CD14-positive monocyte (primary cell): ENCODE results near the gene GFOD1. TPM values are rescaled to one million over a fixed set of nuclear protein-coding genes. Genes with fewer than 3 reads are reported as not detected.

Source experiments
- DNase-seq, 3 donors: peaks; one replicate each; pipeline ENCODE4 v3.0.0-alpha.2; 2011 to 2022
- H2AFZ ChIP-seq: 2 replicates; pipeline ENCODE4 v1.6.0; 2012; ENCODE audit warnings: mild to moderate bottlenecking, low read depth, low read length, inconsistent platforms; ENCODE audit not compliant: insufficient read depth, poor library complexity, severe bottlenecking
- H3K27ac ChIP-seq, 2 donors: 1 replicate in 1 of 2; 2 replicates in 1 of 2; pipeline ENCODE4 v1.5.1; 2012 to 2013; ENCODE audit warnings: low read length in 2 of 2, control low read depth in 1 of 2, inconsistent platforms in 1 of 2, low read depth in 1 of 2, mild to moderate bottlenecking in 1 of 2
- H3K27me3 ChIP-seq, 2 donors: one replicate each; pipeline versions ENCODE4 v1.6.0 to v1.6.1; 2011 to 2013; ENCODE audit warnings: low read length in 2 of 2; ENCODE audit not compliant: control insufficient read depth in 2 of 2, insufficient read depth in 2 of 2
- H3K36me3 ChIP-seq, 2 donors: replicated peaks in 1 of 2; 1 replicate in 1 of 2; 2 replicates in 1 of 2; pipeline versions ENCODE4 v1.5.1 to v1.6.1; 2012 to 2013; ENCODE audit warnings: low read length in 2 of 2, control low read depth in 1 of 2, inconsistent platforms in 1 of 2, mild to moderate bottlenecking in 1 of 2; ENCODE audit not compliant: insufficient read depth in 2 of 2, control insufficient read depth in 1 of 2
- H3K4me1 ChIP-seq, 2 donors: 1 replicate in 1 of 2; 2 replicates in 1 of 2; pipeline versions ENCODE4 v1.5.1 to v1.6.1; 2012 to 2013; ENCODE audit warnings: low read length in 2 of 2, control low read depth in 1 of 2, inconsistent platforms in 1 of 2, mild to moderate bottlenecking in 1 of 2, moderate library complexity in 1 of 2; ENCODE audit not compliant: insufficient read depth in 2 of 2, control insufficient read depth in 1 of 2
- H3K4me2 ChIP-seq: replicated peaks from 2 replicates; pipeline ENCODE3; 2012; ENCODE audit warnings: low read length, moderate library complexity, mild to moderate bottlenecking; ENCODE audit not compliant: poor library complexity, severe bottlenecking; ENCODE audit errors: extremely low read depth
- H3K4me3 ChIP-seq, 3 experiments: fragments of 200-600 bp in 1 of 3; sonication (generic) in 1 of 3; replicated peaks in 1 of 3; 1 replicate in 2 of 3; 2 replicates in 1 of 3; pipeline ENCODE4 v1.5.1; 2011 to 2013; ENCODE audit warnings: low read length in 3 of 3, mild to moderate bottlenecking in 3 of 3, control low read depth in 2 of 3, low read depth in 2 of 3, inconsistent platforms in 1 of 3, moderate library complexity in 1 of 3
- H3K79me2 ChIP-seq: 2 replicates; pipeline ENCODE4 v1.6.0; 2012; ENCODE audit warnings: mild to moderate bottlenecking, control low read depth, inconsistent platforms, low read length, moderate library complexity; ENCODE audit not compliant: insufficient read depth
- H3K9ac ChIP-seq: 2 replicates; pipeline ENCODE4 v1.6.0; 2017; ENCODE audit warnings: low read length, mild to moderate bottlenecking; ENCODE audit not compliant: insufficient read depth, poor library complexity, severe bottlenecking
- H3K9me3 ChIP-seq, 2 donors: replicated peaks in 1 of 2; 1 replicate in 1 of 2; 2 replicates in 1 of 2; pipeline versions ENCODE4 v1.5.1 to v1.6.1; 2012 to 2013; ENCODE audit warnings: low read length in 2 of 2, control low read depth in 1 of 2; ENCODE audit not compliant: control insufficient read depth in 1 of 2, insufficient read depth in 1 of 2
- H4K20me1 ChIP-seq: 2 replicates; pipeline ENCODE4 v1.6.0; 2012; ENCODE audit warnings: mild to moderate bottlenecking, low read length, control low read depth, moderate library complexity; ENCODE audit not compliant: insufficient read depth
- H3K27ac Mint-ChIP-seq, 7 donors: one replicate each; pipeline ENCODE4 v1.8.0; 2020; ENCODE audit warnings: mild to moderate bottlenecking in 7 of 7, mixed read lengths in 7 of 7, moderate library complexity in 6 of 7, inconsistent platforms in 2 of 7
- H3K27me3 Mint-ChIP-seq, 3 donors: one replicate each; pipeline ENCODE4 v1.8.0; 2021 to 2022; ENCODE audit warnings: low read depth in 3 of 3, mild to moderate bottlenecking in 3 of 3, mixed read lengths in 3 of 3, moderate library complexity in 3 of 3, inconsistent platforms in 1 of 3
- H3K36me3 Mint-ChIP-seq, 2 donors: one replicate each; pipeline ENCODE4 v1.8.0; 2020; ENCODE audit warnings: mixed read lengths in 2 of 2, inconsistent platforms in 1 of 2, mild to moderate bottlenecking in 1 of 2
- H3K4me1 Mint-ChIP-seq: one replicate; pipeline ENCODE4 v1.8.0; 2020; ENCODE audit warnings: mild to moderate bottlenecking, mixed read lengths
- H3K4me3 Mint-ChIP-seq, 2 donors: one replicate each; pipeline ENCODE4 v1.8.0; 2020; ENCODE audit warnings: mild to moderate bottlenecking in 2 of 2, mixed read lengths in 2 of 2, moderate library complexity in 1 of 2
- H3K9me3 Mint-ChIP-seq, 7 donors: one replicate each; pipeline ENCODE4 v1.8.0; 2020 to 2022; ENCODE audit warnings: mixed read lengths in 7 of 7, mild to moderate bottlenecking in 6 of 7, moderate library complexity in 6 of 7, inconsistent platforms in 2 of 7
- CTCF ChIP-seq: fragments of 200-600 bp; IDR thresholded peaks from one replicate; pipeline ENCODE4 v1.8.0; 2022; ENCODE audit warnings: antibody characterized with exemption, mild to moderate bottlenecking
- WGBS: methylation state at CpG from one replicate; pipeline ENCODE4 v1.1.5; 2013; ENCODE audit warnings: missing lambda C conversion rate; ENCODE audit not compliant: insufficient coverage; 5-methylcytosine and 5-hydroxymethylcytosine counted together
- intact Hi-C, 2 donors: fragments of 100-400 bp; cut with micrococcal nuclease; formaldehyde crosslinking; loops; one replicate each; pipeline versions ENCODE4 v1.15.0 to v1.15.1; 2023
- polyA plus RNA-seq, 3 donors: library from polyadenylated mRNA; depleted of rRNA in 1 of 3; unstranded in 2 of 3; stranded (reverse) in 1 of 3; fragments of 300-500 nt in 2 of 3; fragments of >200 nt in 1 of 3; fragmentation: Illumina TruSeq in 2 of 3; gene quantifications; 1 replicate in 2 of 3; 2 replicates in 1 of 3; pipeline ENCODE4 v1.2.3, GENCODE V29; 2012 to 2021

GFOD1 gene
- polyA plus RNA-seq, 3 donors: 2.4 to 8.7 (median 2.4) TPM

- H3K4me3 Mint-ChIP-seq: no peak overlapping the region
- H3K4me1 ChIP-seq: peaks cover 29 to 32% of the 10 kb centered on the region in 2 donors
- H4K20me1 ChIP-seq: no peaks in the 10 kb centered on the region
- H3K9me3 ChIP-seq: no peaks in the 10 kb centered on the region
- peaks cover 29% of the 10 kb centered on the region for H3K4me1 Mint-ChIP-seq
- no peaks in the 10 kb centered on the region for H3K36me3 ChIP-seq
- peaks cover 0 to 6% (median 3%) of the 10 kb centered on the region in 3 donors for H3K27me3 Mint-ChIP-seq
- H3K9me3 Mint-ChIP-seq: peaks cover 0 to 3% (median 0%) of the 10 kb centered on the region in 7 donors
- 98% methylated on average over 12 of the region's 12 CpGs for WGBS
- no peak overlapping the region for H3K9ac ChIP-seq
- DNase-seq: no peak
- H3K4me2 ChIP-seq: no peak overlapping the region
- H3K27me3 ChIP-seq: no peaks in the 10 kb centered on the region
- TF ChIP-seq CTCF: no peak
- H3K4me3 ChIP-seq: no peak overlapping the region
- H3K27ac ChIP-seq: no peak overlapping the region
- intact Hi-C loops: no loop called here
- no peak overlapping the region for H3K27ac Mint-ChIP-seq
- H3K79me2 ChIP-seq: no peaks in the 10 kb centered on the region
- no peak overlapping the region for H2AFZ ChIP-seq
- no peaks in the 10 kb centered on the region for H3K36me3 Mint-ChIP-seq
Measured at GRCh38 chr6:13351271-13351670, 136.1 kb downstream of the GFOD1 start.

GRCh38 chr6:13349811-13350506 is 137.4 kb downstream of the GFOD1 start:
- no peaks in the 10 kb centered on the region for H3K27me3 ChIP-seq
- intact Hi-C loops: loop anchor here (10.0 kb wide), 2 partner anchors 125 to 195 kb away; no protein-coding TSS in a partner anchor
- H3K36me3 ChIP-seq: no peaks in the 10 kb centered on the region
- WGBS: 72% methylated on average over 6 of the region's 8 CpGs
- Mint-ChIP-seq H3K27me3 (peaks cover 0 to 6% (median 2%) of the 10 kb centered on the region in 3 donors), H3K9me3 (peaks cover 0 to 3% (median 0%) of the 10 kb centered on the region in 7 donors), H3K36me3 (no peaks in the 10 kb centered on the region), H3K4me3 (no peak overlapping the region), H3K4me1 (peaks cover 16% of the 10 kb centered on the region), H3K27ac (no peak overlapping the region)
- no peak overlapping the region for H3K4me3 ChIP-seq
- no peak overlapping the region for H2AFZ ChIP-seq
- no peak for DNase-seq
- H3K9ac ChIP-seq: no peak overlapping the region
- H3K79me2 ChIP-seq: no peaks in the 10 kb centered on the region
- peaks cover 16 to 18% of the 10 kb centered on the region in 2 donors for H3K4me1 ChIP-seq
- no peak for TF ChIP-seq CTCF
- H3K27ac ChIP-seq: no peak overlapping the region
- no peaks in the 10 kb centered on the region for H3K9me3 ChIP-seq
- H3K4me2 ChIP-seq: no peak overlapping the region
- no peaks in the 10 kb centered on the region for H4K20me1 ChIP-seq
